NT2/D1 (cell line): Measurements from ENCODE around the gene IL12A.

ENCODE experiments used
- SUZ12 ChIP-seq: IDR thresholded peaks from 2 replicates; pipeline ENCODE4 v1.6.1; 2011; ENCODE audit not compliant: insufficient read length, insufficient read depth; ENCODE audit errors: extremely low read depth
- YY1 ChIP-seq: IDR thresholded peaks from 2 replicates; pipeline ENCODE4 v1.6.1; 2011; ENCODE audit not compliant: insufficient read length, insufficient read depth

DNA sequence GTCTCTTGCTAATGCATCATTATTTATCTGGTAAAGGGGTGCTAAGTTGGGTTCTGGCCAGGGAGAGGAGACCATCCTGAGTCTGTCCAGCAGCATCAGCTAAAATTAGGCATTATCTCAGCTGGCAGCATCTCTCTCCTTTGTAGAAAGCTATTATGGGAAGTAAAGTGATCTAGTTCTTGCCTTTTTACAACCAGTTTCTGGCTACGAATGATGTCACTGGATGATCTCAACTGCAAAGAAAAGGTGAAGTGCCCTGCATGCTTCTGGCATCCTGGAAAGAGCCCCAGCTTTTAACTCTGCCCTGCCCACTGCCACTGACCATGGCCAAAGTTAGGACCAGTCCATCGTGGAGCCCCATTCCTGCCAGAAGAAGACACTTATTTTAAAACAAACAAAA lies 37.1 kb upstream of the IL12A start:
- no peak for TF ChIP-seq SUZ12
- TF ChIP-seq YY1, result no peak
